Fibroblast of mammary gland (primary cell): ENCODE measurements around the gene XYLT1.
A peak's percentile ranks its signal among the peaks of the same experiment; 100 is the strongest.

Experiments used
- DNase-seq: peaks from one replicate; pipeline ENCODE4 v3.0.0-alpha.2; 2010; ENCODE audit warnings: low read depth
- H3K4me3 ChIP-seq: 2 replicates; pipeline ENCODE4 v1.5.1; 2011; ENCODE audit warnings: low read depth, mild to moderate bottlenecking, low read length, moderate library complexity; ENCODE audit not compliant: control insufficient read depth
- CTCF ChIP-seq: conservative IDR thresholded peaks from 2 replicates; pipeline ENCODE4 v1.5.1; 2011; ENCODE audit warnings: low read depth, low read length, inconsistent platforms; ENCODE audit not compliant: control insufficient read depth, insufficient read depth

XYLT1 gene

GRCh38 chr16:17468611-17469010 lies 2.1 kb downstream of the XYLT1 start:
- peak overlapping the region; percentile 93 for H3K4me3 ChIP-seq
- TF ChIP-seq CTCF, result no peak
- no peak for DNase-seq

- H3K4me3 ChIP-seq, result peak overlapping the region; percentile 93
- peak; percentile 92 for TF ChIP-seq CTCF
- DNase-seq, result peak; percentile 76
Observed at GRCh38 chr16:17467923-17468540, 2.7 kb downstream of the XYLT1 start.

GRCh38 chr16:17466876-17467275 lies 3.9 kb downstream of the XYLT1 start:
- no peak for TF ChIP-seq CTCF
- no peak for DNase-seq
- no peak overlapping the region for H3K4me3 ChIP-seq

GRCh38 chr16:17465460-17465859 lies 5.3 kb downstream of the XYLT1 start:
- no peak overlapping the region for H3K4me3 ChIP-seq
- TF ChIP-seq CTCF, result no peak
- DNase-seq, result no peak

- no peak for DNase-seq
- TF ChIP-seq CTCF, result no peak
- no peak overlapping the region for H3K4me3 ChIP-seq
Observed at GRCh38 chr16:17463335-17463734, 7.4 kb downstream of the XYLT1 start.

- no peak overlapping the region for H3K4me3 ChIP-seq
- no peak for TF ChIP-seq CTCF
- no peak for DNase-seq
Observed at GRCh38 chr16:17461951-17462729, 8.6 kb downstream of the XYLT1 start.
